HL-60 (cell line): ENCODE results near the gene AK5.

Experiments used
- DNase-seq, 2 experiments: peaks; one replicate each; pipeline ENCODE4 v3.0.0-alpha.2; 2010 to 2020; ENCODE audit warnings: low read depth in 1 of 2, low spot score in 1 of 2
- H3K27ac ChIP-seq: fragments of 250-450 bp; sonication (Bioruptor Pico); replicated peaks from 2 replicates; pipeline ENCODE4 v1.5.1; 2020; ENCODE audit warnings: mild to moderate bottlenecking, moderate library complexity
- H3K27me3 ChIP-seq: fragments of 250-450 bp; sonication (Bioruptor Pico); 2 replicates; pipeline ENCODE4 v1.5.1; 2021; ENCODE audit warnings: mild to moderate bottlenecking, moderate library complexity; ENCODE audit not compliant: insufficient read depth, poor library complexity, severe bottlenecking
- H3K4me3 ChIP-seq: replicated peaks from 2 replicates; pipeline ENCODE4 v1.5.1; 2011; ENCODE audit warnings: mild to moderate bottlenecking, control low read depth, low read length; ENCODE audit not compliant: insufficient read depth
- CTCF ChIP-seq: IDR thresholded peaks from one replicate; pipeline ENCODE4 v1.5.1; 2011; ENCODE audit warnings: low read length, control low read depth, inconsistent platforms; ENCODE audit not compliant: insufficient read depth
- GABPA ChIP-seq: IDR thresholded peaks from 2 replicates; pipeline ENCODE4 v1.6.1; 2012; ENCODE audit warnings: low read depth
- POLR2AphosphoS5 ChIP-seq: IDR thresholded peaks from 2 replicates; pipeline ENCODE4 v1.6.1; 2012; ENCODE audit warnings: low read depth
- REST ChIP-seq: IDR thresholded peaks from 2 replicates; pipeline ENCODE4 v1.6.1; 2012; ENCODE audit warnings: low read depth; ENCODE audit not compliant: insufficient replicate concordance
- SPI1 ChIP-seq: IDR thresholded peaks from 2 replicates; pipeline ENCODE4 v1.6.1; 2012; ENCODE audit warnings: low read depth, mild to moderate bottlenecking, borderline replicate concordance

Gene AK5

GRCh38 chr1:77347646-77348045 is 65.8 kb downstream of the AK5 start:
- TF ChIP-seq GABPA = no peak
- no peak for TF ChIP-seq REST
- no peak for TF ChIP-seq POLR2AphosphoS5
- TF ChIP-seq CTCF = no peak
- no peak for TF ChIP-seq SPI1
- H3K4me3 ChIP-seq = no peak overlapping the region

GRCh38 chr1:77348549-77348948 is 66.7 kb downstream of the AK5 start:
- Histone ChIP-seq H3K27me3 (no peaks in the 10 kb centered on the region), H3K27ac (no peak overlapping the region), H3K4me3 (no peak overlapping the region)
- DNase-seq = no peak
- TF ChIP-seq GABPA = no peak
- TF ChIP-seq REST = no peak
- no peak for TF ChIP-seq POLR2AphosphoS5
- TF ChIP-seq SPI1 = no peak
- TF ChIP-seq CTCF = no peak

More at GRCh38 chr1:77347646-77348045, 65.8 kb downstream of the AK5 start:
- H3K27me3 ChIP-seq = no peaks in the 10 kb centered on the region
- peak in 1 of 2 experiments; percentile 13 for DNase-seq
- no peak overlapping the region for H3K27ac ChIP-seq

GRCh38 chr1:77349275-77349674 is 67.5 kb downstream of the AK5 start:
- no peak overlapping the region for H3K27ac ChIP-seq
- DNase-seq = no peak
- H3K27me3 ChIP-seq = no peaks in the 10 kb centered on the region
- no peak for TF ChIP-seq SPI1
- TF ChIP-seq CTCF = no peak
- no peak for TF ChIP-seq GABPA
- TF ChIP-seq REST = no peak
- no peak for TF ChIP-seq POLR2AphosphoS5
- H3K4me3 ChIP-seq = no peak overlapping the region
